ENCODE results near the gene BID.

Gene BID

GRCh38 chr22:17781319-17782031, 7.2 kb upstream of the BID start:
- in situ Hi-C loops (cut with HindIII; ENCODE audit: low sequenced_read_pairs), result no loop called here
- TF ChIP-seq CTCF (IDR thresholded peaks at IDR 0.05; ENCODE audit: low read depth, low read length), result no peak
- peak; percentile 79 for DNase-seq (ENCODE audit: low read depth, low spot score)
- H3K4me3 ChIP-seq (ENCODE audit: low read depth, low read length), result no peak overlapping the region

DNA sequence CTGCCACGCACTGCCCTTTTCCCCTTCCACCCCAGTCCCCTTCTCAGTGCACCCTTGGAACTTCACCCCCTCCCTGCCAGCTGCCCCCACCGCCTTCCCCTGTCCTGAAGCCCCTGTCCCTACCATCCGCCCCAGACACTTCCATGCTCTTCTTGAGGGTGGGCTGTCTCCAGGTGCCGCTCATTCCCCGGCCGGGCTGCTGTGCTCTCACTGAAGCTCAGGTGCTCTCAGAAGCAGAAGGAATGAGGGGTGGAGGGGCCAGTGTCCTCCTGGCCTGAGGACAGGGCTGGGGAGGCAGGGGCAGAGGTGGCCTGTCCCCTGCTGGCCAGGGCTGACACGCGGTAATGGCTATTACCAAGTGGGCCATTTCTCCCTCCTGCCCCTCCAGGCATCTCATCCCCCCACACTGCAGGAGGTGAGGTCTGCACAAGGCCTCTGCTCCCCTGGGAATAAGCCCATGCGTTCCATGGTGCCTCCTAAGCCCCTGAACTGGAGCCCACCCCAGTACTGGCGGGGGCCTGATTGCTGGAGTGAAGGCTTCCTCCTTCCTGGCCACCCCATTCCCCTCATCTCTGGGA, 6.6 kb upstream of the BID start:
- no peak for TF ChIP-seq CTCF (IDR thresholded peaks at IDR 0.05; ENCODE audit: low read depth, low read length)

DNA sequence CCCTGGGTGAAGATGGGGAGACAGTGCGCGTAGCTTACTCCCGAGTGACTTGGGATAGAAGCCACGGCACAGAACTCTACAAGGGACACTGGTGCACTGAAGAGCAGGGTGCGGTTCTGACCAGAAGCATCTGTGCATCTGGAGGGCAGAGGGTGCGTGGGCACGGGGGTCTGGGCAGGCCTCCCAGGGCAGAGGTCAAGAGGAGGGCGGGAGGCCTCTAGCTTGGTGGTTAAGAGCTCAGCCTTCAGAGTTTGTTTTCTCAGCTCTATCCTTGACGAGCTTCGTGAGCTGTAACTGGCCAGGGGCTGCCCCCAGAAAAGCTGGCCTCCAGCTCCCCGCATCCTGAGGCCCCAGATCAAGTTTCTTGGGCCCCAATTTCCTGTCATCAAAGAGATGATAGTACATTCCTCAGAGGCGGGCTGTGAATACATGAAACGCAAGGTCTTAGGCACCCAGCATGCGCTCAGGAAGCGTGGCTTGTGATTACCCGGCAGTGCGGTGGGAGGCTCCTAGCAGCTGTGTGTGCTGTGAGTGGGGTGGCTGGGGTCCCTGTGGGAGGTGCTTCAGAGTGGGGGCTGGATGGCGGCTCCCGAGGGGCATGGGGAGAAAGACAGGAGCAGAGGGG, 6.0 kb upstream of the BID start:
- no peak overlapping the region for H3K4me3 ChIP-seq (ENCODE audit: low read depth, low read length)
- no peak for TF ChIP-seq CTCF (IDR thresholded peaks at IDR 0.05; ENCODE audit: low read depth, low read length)
- no peak for DNase-seq (ENCODE audit: low read depth, low spot score)
- in situ Hi-C loops (cut with HindIII; ENCODE audit: low sequenced_read_pairs), result no loop called here

More for the DNA sequence above, 6.6 kb upstream of the BID start:
- no peak for DNase-seq (ENCODE audit: low read depth, low spot score)
- in situ Hi-C loops (cut with HindIII; ENCODE audit: low sequenced_read_pairs), result no loop called here
- H3K4me3 ChIP-seq (ENCODE audit: low read depth, low read length), result no peak overlapping the region

DNA sequence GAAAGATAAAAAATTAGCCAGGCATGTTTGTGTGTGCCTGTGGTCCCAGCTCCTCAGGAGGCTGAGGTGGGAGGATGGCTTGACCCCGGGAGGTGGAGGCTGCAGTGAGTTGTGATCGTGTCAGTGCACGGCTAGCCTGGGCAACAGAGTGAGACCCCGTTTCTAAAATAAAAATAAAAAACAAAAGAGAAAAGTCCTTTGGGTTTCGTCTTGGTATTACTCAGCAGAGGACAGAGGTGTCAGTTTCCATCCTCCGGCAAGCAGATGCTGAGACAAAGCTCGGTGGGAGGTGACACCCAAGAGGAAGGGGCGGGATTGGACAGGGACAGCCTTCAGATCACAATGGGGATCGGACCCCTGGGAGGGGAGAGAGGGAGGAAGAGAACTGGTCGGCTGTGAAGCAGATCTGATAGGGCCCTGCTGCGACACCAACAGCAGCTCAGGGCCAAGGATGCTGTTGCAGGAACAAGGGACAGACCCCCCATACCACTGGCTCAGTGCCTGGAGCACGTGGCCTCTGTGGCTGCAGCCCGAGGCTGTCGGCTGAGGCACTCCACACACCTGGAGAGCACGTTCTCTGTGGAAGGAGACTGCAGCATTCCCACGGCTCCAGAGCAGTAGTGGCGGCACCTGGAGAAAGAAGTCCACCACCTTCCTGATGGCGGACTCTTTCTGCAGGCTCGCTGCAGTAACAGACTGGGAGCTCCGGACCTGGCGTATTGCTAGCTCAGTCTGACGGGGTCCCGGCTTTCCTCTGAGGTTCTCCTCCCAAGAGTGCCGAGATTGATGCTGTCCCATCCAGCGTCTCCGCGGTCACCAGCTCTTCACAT, 5.2 kb upstream of the BID start:
- H3K4me3 ChIP-seq (ENCODE audit: low read depth, low read length), result no peak overlapping the region
- in situ Hi-C loops (cut with HindIII; ENCODE audit: low sequenced_read_pairs), result no loop called here
- no peak for DNase-seq (ENCODE audit: low read depth, low spot score)
- no peak for TF ChIP-seq CTCF (IDR thresholded peaks at IDR 0.05; ENCODE audit: low read depth, low read length)

- no peak for TF ChIP-seq CTCF (IDR thresholded peaks at IDR 0.05; ENCODE audit: low read depth, low read length)
- H3K4me3 ChIP-seq (ENCODE audit: low read depth, low read length), result no peak overlapping the region
- DNase-seq (ENCODE audit: low read depth, low spot score), result no peak
- in situ Hi-C loops (cut with HindIII; ENCODE audit: low sequenced_read_pairs), result no loop called here
Measured at GRCh38 chr22:17778412-17778976, 4.2 kb upstream of the BID start.

DNA sequence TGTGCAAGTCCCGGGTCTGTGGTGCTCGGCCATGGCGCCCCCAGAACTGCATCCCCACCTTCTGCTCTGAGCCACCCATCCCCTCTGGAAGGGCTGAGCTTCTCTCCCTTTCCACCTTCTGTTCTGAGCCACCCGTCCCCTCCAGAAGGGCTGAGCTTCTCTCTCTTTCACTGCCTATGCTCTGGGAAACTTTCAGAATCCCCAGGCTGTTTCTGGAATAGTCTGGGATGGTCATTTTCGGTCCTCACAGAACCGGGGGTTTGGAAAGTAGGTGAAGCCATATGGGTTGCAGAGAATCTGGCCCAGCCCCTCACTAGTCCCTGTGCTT, 3.4 kb upstream of the BID start:
- no peak overlapping the region for H3K4me3 ChIP-seq (ENCODE audit: low read depth, low read length)
- in situ Hi-C loops (cut with HindIII; ENCODE audit: low sequenced_read_pairs), result no loop called here
- no peak for TF ChIP-seq CTCF (IDR thresholded peaks at IDR 0.05; ENCODE audit: low read depth, low read length)
- DNase-seq (ENCODE audit: low read depth, low spot score), result no peak
